Neuronal stem cell (in vitro differentiated cells): ENCODE measurements around the gene URM1.

Source experiments
- DNase-seq: peaks from one replicate; pipeline ENCODE4 v3.0.0-alpha.2; 2013; ENCODE audit warnings: low spot score
- H2AFZ ChIP-seq: one replicate; pipeline ENCODE4 v1.6.1; 2013; ENCODE audit warnings: mild to moderate bottlenecking, low read length, inconsistent platforms
- H2AK5ac ChIP-seq: 2 replicates; pipeline ENCODE4 v1.6.1; 2013; ENCODE audit warnings: low read depth, mild to moderate bottlenecking, inconsistent platforms, low read length, moderate library complexity, mixed read lengths
- H2BK120ac ChIP-seq: 2 replicates; pipeline ENCODE4 v1.6.1; 2013; ENCODE audit warnings: low read depth, mild to moderate bottlenecking, inconsistent platforms, low read length, moderate library complexity, mixed read lengths
- H2BK12ac ChIP-seq: one replicate; pipeline ENCODE4 v1.6.1; 2013; ENCODE audit warnings: low read length, inconsistent platforms
- H2BK15ac ChIP-seq: 2 replicates; pipeline ENCODE4 v1.6.1; 2013; ENCODE audit warnings: mild to moderate bottlenecking, low read length, inconsistent platforms, mixed read lengths
- H2BK5ac ChIP-seq: one replicate; pipeline ENCODE4 v1.6.1; 2013; ENCODE audit warnings: inconsistent platforms, mild to moderate bottlenecking, low read length, moderate library complexity
- H3K14ac ChIP-seq: one replicate; pipeline ENCODE4 v1.6.1; 2013; ENCODE audit warnings: low read length, inconsistent platforms
- H3K18ac ChIP-seq: 2 replicates; pipeline ENCODE4 v1.6.1; 2013; ENCODE audit warnings: low read length, inconsistent platforms
- H3K23ac ChIP-seq: 2 replicates; pipeline ENCODE4 v1.6.1; 2013; ENCODE audit warnings: low read depth, mild to moderate bottlenecking, mixed read lengths, low read length, inconsistent platforms; ENCODE audit not compliant: poor library complexity
- H3K27ac ChIP-seq: replicated peaks from 3 replicates; pipeline ENCODE4 v1.5.1; 2013; ENCODE audit warnings: low read length, inconsistent platforms
- H3K27me3 ChIP-seq, 3 experiments: 2 replicates each; pipeline ENCODE4 v1.6.1; 2013; ENCODE audit warnings: low read length in 3 of 3, mild to moderate bottlenecking in 2 of 3, inconsistent platforms in 1 of 3, low read depth in 1 of 3, mixed read lengths in 1 of 3, moderate library complexity in 1 of 3; ENCODE audit not compliant: control insufficient read depth in 3 of 3, insufficient read depth in 3 of 3
- H3K36me3 ChIP-seq, 2 donors: replicated peaks in 1 of 2; 2 replicates each; pipeline ENCODE4 v1.6.1; 2013; ENCODE audit warnings: low read length in 2 of 2; ENCODE audit not compliant: control insufficient read depth in 2 of 2, insufficient read depth in 2 of 2
- H3K4ac ChIP-seq: 2 replicates; pipeline ENCODE4 v1.6.1; 2013; ENCODE audit warnings: inconsistent platforms, mild to moderate bottlenecking, low read length, moderate library complexity
- H3K4me1 ChIP-seq, 2 donors: 1 replicate in 1 of 2; 2 replicates in 1 of 2; pipeline ENCODE4 v1.6.1; 2013; ENCODE audit warnings: low read length in 2 of 2, low read depth in 1 of 2; ENCODE audit not compliant: control insufficient read depth in 2 of 2, insufficient read depth in 1 of 2
- H3K4me2 ChIP-seq: one replicate; pipeline ENCODE4 v1.6.1; 2013; ENCODE audit warnings: mild to moderate bottlenecking, low read length, inconsistent platforms; ENCODE audit not compliant: insufficient read depth, poor library complexity, severe bottlenecking
- H3K4me3 ChIP-seq, 2 donors: 2 replicates each; pipeline ENCODE4 v1.5.1; 2013; ENCODE audit warnings: low read length in 2 of 2, mild to moderate bottlenecking in 2 of 2, inconsistent platforms in 1 of 2, moderate library complexity in 1 of 2
- H3K79me1 ChIP-seq: one replicate; pipeline ENCODE4 v1.6.1; 2013; ENCODE audit warnings: low read depth, mild to moderate bottlenecking, inconsistent platforms, low read length, moderate library complexity
- H3K9ac ChIP-seq: one replicate; pipeline ENCODE4 v1.6.1; 2013; ENCODE audit warnings: mild to moderate bottlenecking, low read depth, low read length, inconsistent platforms; ENCODE audit not compliant: poor library complexity
- H3K9me3 ChIP-seq, 2 donors: replicated peaks in 1 of 2; 2 replicates each; pipeline versions ENCODE3 to v1.6.1; 2013; ENCODE audit warnings: low read length in 2 of 2, mild to moderate bottlenecking in 2 of 2, inconsistent platforms in 1 of 2, low read depth in 1 of 2, mixed read lengths in 1 of 2, moderate library complexity in 1 of 2; ENCODE audit not compliant: control insufficient read depth in 2 of 2, insufficient read depth in 1 of 2
- H4K8ac ChIP-seq: one replicate; pipeline ENCODE4 v1.6.1; 2013; ENCODE audit warnings: low read depth, mild to moderate bottlenecking, inconsistent platforms, low read length, moderate library complexity
- H4K91ac ChIP-seq: one replicate; pipeline ENCODE4 v1.6.1; 2013; ENCODE audit warnings: low read length, low read depth, mild to moderate bottlenecking, inconsistent platforms; ENCODE audit not compliant: poor library complexity
- WGBS, 2 donors: extraction: QIAGEN DNeasy Blood & Tissue Kit; methylation state at CpG; one replicate each; pipeline ENCODE4 v1.1.7; 2013; ENCODE audit warnings: missing lambda C conversion rate in 2 of 2, mixed read lengths in 1 of 2; ENCODE audit not compliant: insufficient read length in 2 of 2, insufficient replicate concordance in 1 of 2; ENCODE audit errors: extremely low coverage in 2 of 2; 5-methylcytosine and 5-hydroxymethylcytosine counted together

Gene URM1

GRCh38 chr9:128375865-128376264 lies 4.7 kb downstream of the URM1 start:
- peaks cover 5 to 57% of the 10 kb centered on the region in 2 donors for H3K36me3 ChIP-seq
- no CpG with 5 or more reads among the region's 5 CpGs for WGBS, 2 donors
- no peak overlapping the region for H3K27ac ChIP-seq
- DNase-seq = no peak
- H3K9me3 ChIP-seq = no peaks in the 10 kb centered on the region
- H3K23ac ChIP-seq = no peak overlapping the region
- no peak overlapping the region for H3K4ac ChIP-seq
- no peak overlapping the region for H3K18ac ChIP-seq
- H2BK5ac ChIP-seq = no peak overlapping the region
- no peak overlapping the region for H3K9ac ChIP-seq
- no peak overlapping the region for H2BK12ac ChIP-seq
- H4K91ac ChIP-seq = no peak overlapping the region
- H4K8ac ChIP-seq = no peak overlapping the region
- H3K4me1 ChIP-seq = peaks cover 4 to 9% of the 10 kb centered on the region in 2 donors
- no peak overlapping the region for H3K4me3 ChIP-seq
- H2AK5ac ChIP-seq = no peak overlapping the region
- peaks cover 0 to 8% (median 0%) of the 10 kb centered on the region in 3 experiments for H3K27me3 ChIP-seq
- no peak overlapping the region for H2BK15ac ChIP-seq
- no peak overlapping the region for H2AFZ ChIP-seq
- peaks cover 6% of the 10 kb centered on the region for H3K79me1 ChIP-seq
- H3K4me2 ChIP-seq = no peak overlapping the region
- H2BK120ac ChIP-seq = no peak overlapping the region
- H3K14ac ChIP-seq = no peak overlapping the region

DNA sequence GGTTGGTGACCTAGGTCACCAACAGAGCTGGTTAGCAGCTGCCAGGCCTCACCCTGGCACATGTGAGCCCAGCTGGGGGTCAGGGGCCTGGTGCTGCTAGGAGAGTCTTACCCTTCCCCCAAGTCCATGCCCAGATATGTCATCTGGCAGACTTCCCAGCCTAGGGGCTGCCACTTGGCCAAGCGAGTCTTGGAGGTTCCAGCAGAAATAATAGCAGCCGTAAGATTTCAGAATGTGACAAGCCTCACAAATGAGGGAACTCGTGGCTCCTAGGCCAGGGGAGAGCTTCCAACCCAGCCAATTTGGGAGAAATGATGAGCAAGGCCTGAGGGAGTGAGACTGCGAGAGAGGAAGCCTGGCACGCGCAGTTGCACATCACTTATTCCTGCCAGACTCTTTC lies 11.1 kb downstream of the URM1 start:
- Histone ChIP-seq H2BK12ac (no peak overlapping the region), H3K4me1 (peaks cover 16 to 57% of the 10 kb centered on the region in 2 donors), H2AFZ (no peak overlapping the region), H3K27ac (no peak overlapping the region), H4K91ac (no peak overlapping the region), H2AK5ac (no peak overlapping the region), H3K36me3 (peaks cover 2 to 51% of the 10 kb centered on the region in 2 donors), H3K4me3 (no peak overlapping the region), H3K9ac (peak overlapping the region; percentile 50), H3K4me2 (no peak overlapping the region), H3K9me3 (no peaks in the 10 kb centered on the region), H2BK120ac (no peak overlapping the region), H3K14ac (no peak overlapping the region), H3K18ac (peak overlapping the region; percentile 6), H3K27me3 (peaks cover 0 to 62% (median 0%) of the 10 kb centered on the region in 3 experiments), H3K79me1 (peaks cover 4% of the 10 kb centered on the region), H2BK15ac (no peak overlapping the region), H2BK5ac (no peak overlapping the region), H3K4ac (no peak overlapping the region), H3K23ac (no peak overlapping the region), H4K8ac (no peak overlapping the region)
- DNase-seq = no peak
- no CpG with 5 or more reads among the region's 6 CpGs for WGBS, 2 donors

- Histone ChIP-seq H3K14ac (no peak overlapping the region), H4K8ac (no peak overlapping the region), H3K4me1 (peaks cover 16 to 66% of the 10 kb centered on the region in 2 donors), H3K4ac (no peak overlapping the region), H3K9ac (no peak overlapping the region), H2AK5ac (no peak overlapping the region), H3K79me1 (peaks cover 4% of the 10 kb centered on the region), H2BK120ac (no peak overlapping the region), H3K36me3 (peaks cover 2 to 55% of the 10 kb centered on the region in 2 donors), H3K27me3 (peaks cover 0 to 67% (median 0%) of the 10 kb centered on the region in 3 experiments), H2BK5ac (no peak overlapping the region), H3K4me3 (no peak overlapping the region), H3K9me3 (no peaks in the 10 kb centered on the region), H2BK15ac (no peak overlapping the region), H3K4me2 (peak overlapping the region; percentile 37), H3K18ac (no peak overlapping the region), H4K91ac (no peak overlapping the region), H3K23ac (no peak overlapping the region), H3K27ac (no peak overlapping the region), H2BK12ac (no peak overlapping the region), H2AFZ (no peak overlapping the region)
- no peak for DNase-seq
- WGBS, 2 donors = no CpG with 5 or more reads among the region's 9 CpGs
Observed at GRCh38 chr9:128383007-128383753, 12.0 kb downstream of the URM1 start.

- Histone ChIP-seq H3K4me3 (no peak overlapping the region), H3K36me3 (peaks cover 7 to 56% of the 10 kb centered on the region in 2 donors), H4K91ac (no peak overlapping the region), H2AFZ (no peak overlapping the region), H4K8ac (no peak overlapping the region), H3K9ac (no peak overlapping the region), H2AK5ac (no peak overlapping the region), H2BK5ac (no peak overlapping the region), H2BK15ac (no peak overlapping the region), H3K27me3 (peaks cover 0 to 74% (median 0%) of the 10 kb centered on the region in 3 experiments), H3K14ac (no peak overlapping the region), H2BK120ac (no peak overlapping the region), H3K27ac (no peak overlapping the region), H3K79me1 (peaks cover 4% of the 10 kb centered on the region), H2BK12ac (no peak overlapping the region), H3K23ac (no peak overlapping the region), H3K4me2 (no peak overlapping the region), H3K9me3 (no peaks in the 10 kb centered on the region), H3K18ac (no peak overlapping the region), H3K4me1 (peaks cover 16 to 72% of the 10 kb centered on the region in 2 donors), H3K4ac (no peak overlapping the region)
- DNase-seq = no peak
- WGBS, 2 donors = no CpG with 5 or more reads among the region's 8 CpGs
Observed at GRCh38 chr9:128383791-128384190, 12.6 kb downstream of the URM1 start.
